ENCODE results near the gene RTN4R.

The RTN4R gene

GRCh38 chr22:20194681-20195593 is 73.2 kb downstream of the RTN4R start:
- no peak for DNase-seq

DNA sequence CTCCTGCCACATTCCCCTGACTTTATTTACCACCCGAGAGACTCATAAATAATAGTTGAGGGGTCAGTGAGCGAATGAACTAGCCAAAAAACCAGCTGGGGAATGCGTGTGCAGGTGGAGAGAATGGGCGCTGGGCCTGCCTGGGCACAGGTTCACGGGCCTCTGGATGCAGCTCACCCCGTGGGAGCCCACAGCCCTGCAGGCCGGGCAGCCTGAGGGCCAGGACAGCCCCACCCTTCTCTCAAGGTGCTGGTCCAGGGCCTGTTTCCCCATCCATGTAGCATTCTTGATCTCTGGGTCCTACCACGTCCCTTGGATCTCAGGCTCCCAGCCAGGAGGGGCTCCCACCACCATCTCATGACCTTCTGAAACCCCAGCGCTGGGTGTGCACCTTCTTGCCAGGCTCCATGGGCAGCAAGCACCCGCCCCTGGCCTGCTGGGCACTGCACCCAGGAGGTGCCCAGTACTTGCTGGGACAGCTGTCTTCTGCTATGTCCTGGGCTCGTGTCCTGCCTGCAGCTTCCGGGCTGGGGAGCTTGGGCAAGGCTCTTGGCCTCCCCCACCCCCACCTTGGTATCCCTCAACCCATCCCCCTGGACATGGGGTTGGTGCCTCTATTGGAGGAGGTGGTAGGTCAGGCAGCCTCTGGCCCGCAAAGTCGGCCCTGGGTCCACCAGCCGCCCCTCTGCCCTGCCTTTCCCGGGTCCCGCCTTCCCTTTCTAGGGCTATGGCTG is 74.2 kb downstream of the RTN4R start:
- no peak for DNase-seq

DNA sequence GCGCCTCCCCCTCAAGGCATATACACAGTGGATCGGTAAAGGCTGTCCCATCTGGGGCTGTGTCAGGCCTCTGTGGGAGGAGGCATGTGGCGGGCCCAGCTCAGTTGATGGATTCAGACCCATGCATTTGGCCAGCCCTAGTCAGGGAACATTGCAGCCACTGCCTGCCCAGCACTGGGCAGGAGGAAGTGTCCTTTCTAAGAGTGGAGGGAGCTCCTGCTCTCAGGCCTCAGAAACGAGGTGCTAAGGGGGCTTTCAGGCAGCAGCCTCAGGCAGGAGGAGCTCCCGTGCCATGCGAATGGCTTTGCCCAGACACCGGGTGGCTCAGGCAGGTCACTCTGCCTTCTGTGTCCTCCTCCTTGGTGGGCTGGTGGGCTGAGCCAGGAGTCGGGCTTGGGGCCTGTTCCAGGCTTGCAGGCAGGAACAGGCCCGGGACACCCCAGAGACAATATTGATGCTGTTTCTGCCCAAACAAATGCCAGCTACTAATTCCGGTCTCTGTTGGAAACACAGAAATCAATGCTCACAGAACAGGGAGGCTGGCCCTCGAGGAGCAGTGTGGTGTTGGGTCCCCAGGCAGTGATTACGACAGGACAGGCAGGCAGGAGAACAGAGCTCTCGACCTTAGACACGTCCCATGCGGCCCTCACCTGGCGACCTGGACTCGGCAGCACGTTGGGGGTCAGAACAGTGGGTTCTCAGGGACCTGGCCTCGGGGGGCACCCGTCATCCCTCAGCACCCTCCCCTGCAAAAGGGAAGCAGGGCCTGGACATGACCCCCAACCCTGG is 75.0 kb downstream of the RTN4R start:
- DNase-seq, result no peak

DNA sequence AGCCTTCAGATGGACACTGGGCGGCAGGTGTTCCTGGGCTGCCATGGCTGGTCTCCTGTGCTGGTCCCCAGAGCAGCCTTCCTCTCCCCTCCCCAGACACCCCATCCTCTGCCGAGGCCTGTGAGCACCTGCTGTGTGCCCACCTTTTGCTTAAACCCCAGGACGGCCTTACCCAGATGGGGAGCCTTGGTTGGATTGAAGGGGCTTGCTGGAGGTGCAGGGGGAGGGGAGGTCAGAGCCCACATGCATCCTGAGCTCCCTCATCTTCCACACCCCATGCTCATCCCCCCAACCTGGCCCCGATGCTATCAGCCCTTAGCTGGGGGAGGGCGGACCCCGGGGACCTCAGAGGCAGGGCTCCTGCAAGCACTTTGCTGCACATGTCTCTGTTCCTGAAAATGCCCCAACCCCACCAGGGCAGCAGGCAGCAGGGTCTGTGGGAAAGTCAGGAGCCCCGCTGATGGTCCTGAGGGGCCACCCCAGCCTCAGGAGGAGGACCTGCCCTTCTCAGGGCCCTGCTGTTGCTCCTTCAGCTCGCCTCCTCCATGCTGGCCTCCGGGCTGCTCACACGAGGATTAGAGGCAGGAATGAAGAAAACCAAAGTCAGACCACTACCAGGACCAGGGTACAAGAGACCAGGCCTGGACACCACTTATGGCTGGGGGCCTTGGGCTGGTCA is 75.7 kb downstream of the RTN4R start:
- no peak for DNase-seq

DNA sequence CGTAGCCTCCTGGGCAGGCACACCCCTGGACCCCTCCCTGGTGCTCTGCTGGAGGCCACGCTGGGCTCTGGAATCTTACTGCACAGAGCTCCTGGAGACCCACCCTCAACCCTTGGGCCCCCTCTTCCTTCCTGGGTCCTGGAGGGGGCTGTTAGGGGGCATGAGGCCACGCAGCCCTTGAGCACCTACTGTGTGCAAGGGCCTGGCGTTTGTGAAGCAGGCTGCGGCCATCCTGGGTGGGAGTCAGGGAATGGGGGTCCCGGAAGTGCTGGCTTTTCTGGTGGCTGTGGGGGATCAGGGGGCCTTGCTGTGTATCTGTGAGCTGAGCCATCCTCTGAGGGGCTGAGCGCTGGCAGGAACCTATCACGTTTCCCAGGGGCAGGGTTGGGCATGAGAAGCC is 76.3 kb downstream of the RTN4R start:
- DNase-seq, result no peak

Measured in CD4-positive, alpha-beta T cell treated with Interleukin-1 beta for 1 hour (primary cell).